Measurements from ENCODE around the gene B4GAT1. TPM values are rescaled to one million over a fixed set of nuclear protein-coding genes. Genes with fewer than 3 reads are reported as not detected.

B4GAT1 gene
- total RNA-seq, 1 donor from 2014 or later = 20.4 TPM

DNA sequence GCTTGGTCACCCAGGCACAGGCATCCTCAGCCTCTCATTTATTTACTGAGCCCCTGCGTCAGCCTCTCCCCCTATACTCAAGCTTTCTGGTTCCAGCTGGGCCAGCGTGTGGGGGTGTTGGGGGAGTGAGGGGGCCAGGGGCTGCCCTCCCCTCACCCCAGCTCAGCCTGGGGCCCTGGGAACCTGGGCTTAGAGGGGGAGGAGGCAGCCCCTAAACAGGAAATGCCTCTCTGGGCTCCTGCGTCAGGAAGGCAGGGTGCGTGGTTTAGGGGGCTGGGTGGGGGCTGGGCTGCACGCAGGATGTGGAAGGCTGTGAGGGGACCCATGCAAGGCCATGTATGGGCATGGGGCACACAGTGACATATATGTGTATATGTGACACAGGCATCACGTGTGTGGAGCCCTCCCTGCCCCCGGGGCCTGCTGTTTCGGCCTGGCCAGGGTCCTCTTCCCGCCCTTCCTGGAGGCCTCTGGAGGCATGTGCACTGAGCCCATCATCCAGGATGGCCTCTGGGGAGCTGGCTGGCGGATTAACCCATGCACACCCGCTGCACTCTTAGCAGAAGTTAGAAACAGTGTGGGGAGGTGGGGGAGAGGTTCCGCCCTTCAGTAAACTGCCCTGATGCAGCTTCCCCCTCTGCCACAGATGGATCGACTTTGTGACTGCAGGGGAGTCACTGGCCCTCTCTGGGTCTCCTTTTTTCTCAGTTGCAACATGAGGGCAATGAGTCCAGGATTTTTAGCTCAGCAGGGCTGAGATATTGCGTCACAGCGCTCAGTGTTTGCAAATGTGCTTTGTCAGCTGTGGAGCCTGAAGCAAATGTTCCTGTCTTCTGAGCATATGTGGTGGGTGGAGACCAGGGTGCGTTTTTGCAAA, 29.5 kb downstream of the B4GAT1 start:
- H3K27me3 ChIP-seq (ENCODE audit: control insufficient read depth, insufficient read depth, low read length) = peaks cover 2% of the 10 kb centered on the region
- no peak overlapping the region for H3K4me3 ChIP-seq (ENCODE audit: low read depth, low read length)
- DNase-seq (ENCODE audit: low read depth) = no peak
- TF ChIP-seq, protein P1, sequence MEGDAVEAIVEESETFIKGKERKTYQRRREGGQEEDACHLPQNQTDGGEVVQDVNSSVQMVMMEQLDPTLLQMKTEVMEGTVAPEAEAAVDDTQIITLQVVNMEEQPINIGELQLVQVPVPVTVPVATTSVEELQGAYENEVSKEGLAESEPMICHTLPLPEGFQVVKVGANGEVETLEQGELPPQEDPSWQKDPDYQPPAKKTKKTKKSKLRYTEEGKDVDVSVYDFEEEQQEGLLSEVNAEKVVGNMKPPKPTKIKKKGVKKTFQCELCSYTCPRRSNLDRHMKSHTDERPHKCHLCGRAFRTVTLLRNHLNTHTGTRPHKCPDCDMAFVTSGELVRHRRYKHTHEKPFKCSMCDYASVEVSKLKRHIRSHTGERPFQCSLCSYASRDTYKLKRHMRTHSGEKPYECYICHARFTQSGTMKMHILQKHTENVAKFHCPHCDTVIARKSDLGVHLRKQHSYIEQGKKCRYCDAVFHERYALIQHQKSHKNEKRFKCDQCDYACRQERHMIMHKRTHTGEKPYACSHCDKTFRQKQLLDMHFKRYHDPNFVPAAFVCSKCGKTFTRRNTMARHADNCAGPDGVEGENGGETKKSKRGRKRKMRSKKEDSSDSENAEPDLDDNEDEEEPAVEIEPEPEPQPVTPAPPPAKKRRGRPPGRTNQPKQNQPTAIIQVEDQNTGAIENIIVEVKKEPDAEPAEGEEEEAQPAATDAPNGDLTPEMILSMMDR (IDR thresholded peaks at IDR 0.05; ENCODE audit: insufficient read depth, low read length, poor library complexity, severe bottlenecking) = no peak
- H3K36me3 ChIP-seq (ENCODE audit: control insufficient read depth, insufficient read depth, low read length) = no peaks in the 10 kb centered on the region

DNA sequence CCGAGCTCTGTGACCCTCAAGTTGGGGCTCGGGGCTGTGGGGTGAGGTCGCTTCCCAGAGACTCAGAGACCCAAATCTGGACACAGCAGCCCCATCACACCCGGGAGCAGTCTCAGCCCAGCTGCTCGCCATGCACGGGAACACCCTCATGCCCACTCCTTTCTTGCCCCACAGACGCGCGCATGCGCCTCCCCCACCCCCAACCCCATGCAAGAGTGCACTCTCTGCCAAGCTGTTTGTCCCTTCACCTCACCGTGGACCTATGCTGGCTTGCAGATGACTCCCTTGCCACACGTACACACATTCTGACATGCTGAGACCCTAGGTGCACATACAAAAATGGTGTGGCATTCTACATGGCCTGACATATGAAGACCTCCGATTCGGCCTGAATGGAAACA, 30.1 kb downstream of the B4GAT1 start:
- Histone ChIP-seq H3K4me3 (ENCODE audit: low read depth, low read length) (no peak overlapping the region), H3K27me3 (ENCODE audit: control insufficient read depth, insufficient read depth, low read length) (peaks cover 2% of the 10 kb centered on the region), H3K36me3 (ENCODE audit: control insufficient read depth, insufficient read depth, low read length) (no peaks in the 10 kb centered on the region)
- no peak for DNase-seq (ENCODE audit: low read depth)
- TF ChIP-seq, protein P1 (IDR thresholded peaks at IDR 0.05; ENCODE audit: insufficient read depth, low read length, poor library complexity, severe bottlenecking) = no peak

DNA sequence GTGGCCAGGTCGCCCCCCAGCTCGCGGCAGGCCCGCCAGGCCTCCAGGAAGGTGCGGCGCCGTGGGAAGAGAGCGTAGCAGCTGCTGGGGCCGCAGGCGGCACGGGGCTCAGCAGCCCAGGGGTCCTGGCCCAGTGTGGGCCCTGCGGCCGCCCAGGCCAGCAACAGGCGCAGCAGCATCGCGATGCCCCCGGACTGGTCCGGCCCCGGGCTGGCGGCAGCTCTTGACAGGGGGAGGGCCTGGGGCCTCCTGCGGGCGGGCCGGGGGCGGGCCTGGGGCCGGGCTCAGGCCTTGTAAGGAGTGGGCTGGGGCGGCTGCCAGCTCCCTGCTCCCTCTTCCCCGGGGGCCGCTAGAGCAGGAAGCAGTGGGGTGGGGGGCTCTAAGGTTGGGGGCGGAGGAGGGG, 30.6 kb downstream of the B4GAT1 start, which contains the start of gene CD248:
Gene CD248 (minus strand): TSS at position 196 of the 403 bp plus-strand sequence. CDS start 17 bp downstream, at position 179.
- TF ChIP-seq, protein P1 (IDR thresholded peaks at IDR 0.05; ENCODE audit: insufficient read depth, low read length, poor library complexity, severe bottlenecking) = no peak
- no peaks in the 10 kb centered on the region for H3K36me3 ChIP-seq (ENCODE audit: control insufficient read depth, insufficient read depth, low read length)
- no peak for DNase-seq (ENCODE audit: low read depth)
- H3K4me3 ChIP-seq (ENCODE audit: low read depth, low read length) = no peak within 1 kb of the TSS
- H3K27me3 ChIP-seq (ENCODE audit: control insufficient read depth, insufficient read depth, low read length) = peaks cover 2% of the 10 kb centered on the region

DNA sequence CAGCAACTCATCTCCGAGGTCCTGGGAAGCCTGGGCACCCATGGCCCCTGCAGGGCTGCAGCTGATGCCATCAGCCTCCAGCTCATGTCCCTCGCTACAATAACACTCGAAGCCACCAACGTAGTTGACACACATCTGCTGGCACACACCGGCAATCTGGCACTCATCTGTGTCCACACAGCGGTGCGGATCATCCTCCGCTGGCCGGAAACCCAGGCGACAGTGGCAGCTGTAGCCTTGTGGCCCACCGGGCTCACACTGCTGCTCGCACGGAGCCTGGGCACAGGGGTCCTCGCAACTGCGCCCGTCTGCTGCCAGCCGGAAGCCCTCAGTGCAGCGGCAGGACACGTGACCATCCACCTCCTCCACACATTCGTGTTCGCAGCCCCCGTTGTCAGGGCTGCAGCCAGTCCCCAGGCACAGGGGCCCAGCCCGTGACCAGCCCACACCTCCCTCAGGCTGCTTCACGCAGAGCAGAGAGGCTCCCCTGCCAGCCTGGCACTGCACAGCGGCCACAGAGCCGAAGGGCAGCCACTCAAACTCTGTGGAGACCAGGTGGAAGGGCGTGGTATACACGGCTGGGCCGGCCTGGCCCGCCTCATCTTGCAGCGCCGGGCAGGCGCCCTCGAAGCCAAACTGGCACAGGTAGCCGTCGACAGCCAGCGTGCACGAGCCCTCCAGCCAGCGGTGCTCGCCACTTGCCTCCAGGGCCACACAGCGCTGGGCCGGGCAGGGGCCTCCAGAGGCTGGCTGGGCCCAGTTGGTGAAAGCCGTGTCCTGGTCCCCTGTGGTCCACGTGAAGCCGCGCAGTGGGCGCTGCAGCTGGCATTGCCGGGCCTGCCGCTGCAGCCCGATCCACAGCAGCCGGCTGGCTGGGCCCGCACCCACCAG, 31.3 kb downstream of the B4GAT1 start:
- Histone ChIP-seq H3K36me3 (ENCODE audit: control insufficient read depth, insufficient read depth, low read length) (no peaks in the 10 kb centered on the region), H3K4me3 (ENCODE audit: low read depth, low read length) (no peak overlapping the region), H3K27me3 (ENCODE audit: control insufficient read depth, insufficient read depth, low read length) (peaks cover 2% of the 10 kb centered on the region)
- TF ChIP-seq, protein P1 (IDR thresholded peaks at IDR 0.05; ENCODE audit: insufficient read depth, low read length, poor library complexity, severe bottlenecking) = no peak
- DNase-seq (ENCODE audit: low read depth) = no peak

DNA sequence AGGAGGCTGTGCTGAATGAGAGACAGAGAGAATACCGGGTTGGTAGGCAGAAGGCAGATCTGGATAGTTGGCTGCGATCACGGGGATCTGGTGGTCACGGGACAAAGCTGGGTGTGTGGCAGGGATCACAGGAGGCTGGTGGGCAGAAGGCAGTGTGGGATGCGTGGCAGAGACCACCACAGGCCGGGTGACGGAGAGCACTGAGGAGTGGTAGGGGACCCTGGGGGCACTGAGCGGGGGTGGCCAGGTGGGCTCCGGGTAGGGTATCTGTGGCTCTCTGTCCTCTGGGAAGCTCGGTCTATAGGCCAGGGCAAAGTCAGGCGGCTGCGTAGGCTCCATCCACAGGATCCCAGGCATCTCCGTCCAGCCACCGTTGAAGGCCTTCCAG, 31.9 kb downstream of the B4GAT1 start:
- DNase-seq (ENCODE audit: low read depth) = no peak
- Histone ChIP-seq H3K36me3 (ENCODE audit: control insufficient read depth, insufficient read depth, low read length) (no peaks in the 10 kb centered on the region), H3K4me3 (ENCODE audit: low read depth, low read length) (no peak overlapping the region), H3K27me3 (ENCODE audit: control insufficient read depth, insufficient read depth, low read length) (peaks cover 2% of the 10 kb centered on the region)
- TF ChIP-seq, protein P1 (IDR thresholded peaks at IDR 0.05; ENCODE audit: insufficient read depth, low read length, poor library complexity, severe bottlenecking) = no peak
